ENCODE data around the gene ATP1A3. TPM values are rescaled to one million over a fixed set of nuclear protein-coding genes. Genes with fewer than 3 reads are reported as not detected.

ATP1A3 gene
- total RNA-seq, 1 experiment from 2014 or later, result 34.2 TPM

- Mint-ChIP-seq H3K9me3 (no peaks in the 10 kb centered on the region), H3K36me3 (peaks cover 55% of the 10 kb centered on the region), H3K27ac (no peak overlapping the region), H3K4me1 (peaks cover 2% of the 10 kb centered on the region), H3K4me3 (no peak overlapping the region), H3K27me3 (ENCODE audit: low read depth) (no peaks in the 10 kb centered on the region)
- TF ChIP-seq IRF1 (CRISPR knock-in tag; IDR thresholded peaks at IDR 0.05), result no peak
- TF ChIP-seq GTF2I (CRISPR knock-in tag; conservative IDR thresholded peaks at IDR 0.05), result no peak
- TF ChIP-seq NFYB (CRISPR knock-in tag; conservative IDR thresholded peaks at IDR 0.05; ENCODE audit: low read depth), result no peak
- TF ChIP-seq MXD4 (CRISPR knock-in tag; IDR thresholded peaks at IDR 0.05; ENCODE audit: borderline replicate concordance), result no peak
- no peak for TF ChIP-seq ZNF416 (CRISPR knock-in tag; IDR thresholded peaks at IDR 0.05)
- no peak for TF ChIP-seq GABPB1 (CRISPR knock-in tag; IDR thresholded peaks at IDR 0.05)
- TF ChIP-seq JAZF1 (CRISPR knock-in tag; IDR thresholded peaks at IDR 0.05), result no peak
- TF ChIP-seq MYBL2 (CRISPR knock-in tag; IDR thresholded peaks at IDR 0.05), result no peak
- TF ChIP-seq ZNF121 (CRISPR knock-in tag; IDR thresholded peaks at IDR 0.05), result no peak
- no peak for TF ChIP-seq ATF3 (CRISPR knock-in tag; conservative IDR thresholded peaks at IDR 0.05)
- TF ChIP-seq NR3C1 (CRISPR knock-in tag; conservative IDR thresholded peaks at IDR 0.05; ENCODE audit: low read depth), result no peak
- no peak for TF ChIP-seq ZMAT4 (CRISPR knock-in tag; IDR thresholded peaks at IDR 0.05)
- TF ChIP-seq ZBTB21 (CRISPR knock-in tag; IDR thresholded peaks at IDR 0.05; ENCODE audit: borderline replicate concordance), result no peak
- no peak for TF ChIP-seq ZNF671 (CRISPR knock-in tag; IDR thresholded peaks at IDR 0.05)
- no peak for TF ChIP-seq FOXJ3 (CRISPR knock-in tag; IDR thresholded peaks at IDR 0.05; ENCODE audit: borderline replicate concordance)
- no peak for TF ChIP-seq ZNF425 (CRISPR knock-in tag; conservative IDR thresholded peaks at IDR 0.05)
- no peak for TF ChIP-seq ATF6 (CRISPR knock-in tag; IDR thresholded peaks at IDR 0.05)
- TF ChIP-seq E2F1 (CRISPR knock-in tag; IDR thresholded peaks at IDR 0.05), result no peak
- ChIA-PET POLR2A (no interaction called here), CTCF (no interaction called here)
- no peak for ATAC-seq
- no peak for DNase-seq (ENCODE audit: low spot score)
Measured at GRCh38 chr19:42040031-42040430, 46.0 kb upstream of the ATP1A3 start.

- TF ChIP-seq IRF2 (CRISPR knock-in tag; IDR thresholded peaks at IDR 0.05; ENCODE audit: borderline replicate concordance, low read depth) (no peak), NFYB (CRISPR knock-in tag; conservative IDR thresholded peaks at IDR 0.05; ENCODE audit: low read depth) (no peak)
- Mint-ChIP-seq H3K27ac (no peak overlapping the region), H3K9me3 (no peaks in the 10 kb centered on the region), H3K4me3 (no peak overlapping the region), H3K4me1 (peaks cover 9% of the 10 kb centered on the region), H3K36me3 (peaks cover 45% of the 10 kb centered on the region), H3K27me3 (ENCODE audit: low read depth) (no peaks in the 10 kb centered on the region)
- POLR2A ChIA-PET, result no interaction called here
- CTCF ChIA-PET, result interaction anchor here (1.0 to 2.8 kb wide), 2 partner anchors 10 to 15 kb away, joined by 4 to 13 read pairs; no protein-coding TSS in a partner anchor
- DNase-seq (ENCODE audit: low spot score) (no peak), ATAC-seq (no peak)
Measured at GRCh38 chr19:42038666-42039065, 44.6 kb upstream of the ATP1A3 start.

Data from WTC11 (cell line).